WI38 (cell line): ENCODE measurements around the gene CFAP251.

Experiments
- H3K4me3 ChIP-seq: 2 replicates; pipeline ENCODE4 v1.5.1; 2011; ENCODE audit warnings: low read depth, mild to moderate bottlenecking, control low read depth, low read length
- TF ChIP-seq, protein P1 (sequence below): IDR thresholded peaks from 2 replicates; pipeline ENCODE4 v1.5.1; 2012; ENCODE audit warnings: low read depth, mild to moderate bottlenecking, control low read depth, low read length

CFAP251 gene

DNA sequence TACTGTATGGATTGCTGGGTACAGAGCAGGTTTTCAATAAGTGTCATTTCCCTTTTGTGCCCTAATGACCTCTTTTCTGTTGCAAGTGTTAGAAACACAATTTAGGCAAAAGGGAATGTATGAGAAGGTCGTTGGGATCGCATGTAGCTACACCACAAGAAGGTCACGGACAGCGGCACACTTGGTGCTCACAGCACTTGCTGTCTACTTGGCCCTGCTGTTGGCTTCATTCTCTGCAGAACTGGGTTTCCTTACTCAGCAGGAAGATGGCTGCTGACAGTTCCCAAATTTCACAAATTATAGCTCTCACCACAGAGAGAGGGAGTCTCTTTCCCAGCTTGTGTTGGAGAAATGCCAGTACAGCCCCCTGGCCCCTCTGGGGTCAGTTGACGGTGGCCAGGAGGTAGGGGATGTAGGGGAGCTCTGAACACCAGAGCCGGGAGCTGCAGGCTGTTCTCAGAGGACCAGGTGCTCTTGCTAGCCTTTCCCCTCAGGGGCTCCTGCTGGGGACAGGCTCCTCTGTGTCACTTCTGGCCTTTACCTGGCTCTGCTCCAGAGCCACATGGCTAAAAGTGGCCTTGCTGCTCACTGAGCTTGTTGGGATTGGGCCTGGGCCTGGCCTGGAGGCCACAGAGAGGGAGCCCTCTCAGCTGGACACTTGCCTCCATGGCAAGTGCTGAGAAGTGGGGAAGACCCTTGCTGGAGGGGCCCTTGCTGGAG lies 52.3 kb downstream of the CFAP251 start:
- TF ChIP-seq, protein P1, sequence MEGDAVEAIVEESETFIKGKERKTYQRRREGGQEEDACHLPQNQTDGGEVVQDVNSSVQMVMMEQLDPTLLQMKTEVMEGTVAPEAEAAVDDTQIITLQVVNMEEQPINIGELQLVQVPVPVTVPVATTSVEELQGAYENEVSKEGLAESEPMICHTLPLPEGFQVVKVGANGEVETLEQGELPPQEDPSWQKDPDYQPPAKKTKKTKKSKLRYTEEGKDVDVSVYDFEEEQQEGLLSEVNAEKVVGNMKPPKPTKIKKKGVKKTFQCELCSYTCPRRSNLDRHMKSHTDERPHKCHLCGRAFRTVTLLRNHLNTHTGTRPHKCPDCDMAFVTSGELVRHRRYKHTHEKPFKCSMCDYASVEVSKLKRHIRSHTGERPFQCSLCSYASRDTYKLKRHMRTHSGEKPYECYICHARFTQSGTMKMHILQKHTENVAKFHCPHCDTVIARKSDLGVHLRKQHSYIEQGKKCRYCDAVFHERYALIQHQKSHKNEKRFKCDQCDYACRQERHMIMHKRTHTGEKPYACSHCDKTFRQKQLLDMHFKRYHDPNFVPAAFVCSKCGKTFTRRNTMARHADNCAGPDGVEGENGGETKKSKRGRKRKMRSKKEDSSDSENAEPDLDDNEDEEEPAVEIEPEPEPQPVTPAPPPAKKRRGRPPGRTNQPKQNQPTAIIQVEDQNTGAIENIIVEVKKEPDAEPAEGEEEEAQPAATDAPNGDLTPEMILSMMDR = no peak
- no peak overlapping the region for H3K4me3 ChIP-seq

DNA sequence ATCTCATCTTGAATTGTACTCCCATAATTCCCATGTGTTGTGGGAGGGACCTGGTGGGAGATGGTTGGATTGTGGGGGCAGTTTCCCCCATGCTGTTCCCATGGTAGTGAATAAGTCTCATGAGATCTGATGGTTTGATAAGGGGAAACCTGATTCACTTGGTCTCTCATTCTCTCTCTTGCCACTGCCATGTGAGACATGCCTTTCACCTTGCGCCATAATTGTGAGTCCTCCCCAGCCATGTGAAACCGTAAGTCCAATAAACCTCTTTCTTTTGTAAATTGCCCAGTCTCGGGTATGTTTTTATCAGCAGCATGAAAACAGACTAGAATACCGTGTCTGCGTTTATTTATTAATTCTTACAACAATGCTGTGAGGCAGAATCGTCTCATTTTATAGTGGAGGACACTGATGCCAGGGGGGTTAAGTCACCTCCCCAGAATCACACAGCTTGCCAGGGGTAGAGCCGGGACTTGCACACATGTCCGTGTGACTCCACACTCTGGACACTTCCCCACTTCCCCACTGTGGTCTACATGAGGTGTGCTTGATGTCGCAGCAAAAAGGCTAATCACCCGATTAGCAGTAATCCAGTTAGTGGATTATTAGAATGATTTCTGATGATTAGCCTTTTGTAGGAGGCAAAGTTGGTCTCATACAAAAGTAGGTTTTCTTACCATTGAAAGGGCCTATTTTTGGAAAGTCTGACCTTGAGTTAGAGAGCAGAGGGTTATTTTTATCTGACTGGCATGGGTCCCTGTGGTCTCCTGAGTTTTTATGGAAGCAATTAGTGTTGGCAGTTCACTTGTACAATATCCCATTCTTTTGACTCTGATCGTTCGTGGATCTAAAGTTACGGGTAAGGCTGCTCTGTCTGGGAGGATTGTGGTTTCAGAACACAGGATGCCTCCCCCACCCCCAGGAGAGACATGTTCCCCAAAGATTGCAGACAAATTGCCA lies 55.9 kb downstream of the CFAP251 start:
- H3K4me3 ChIP-seq = no peak overlapping the region
- TF ChIP-seq, protein P1 = no peak

DNA sequence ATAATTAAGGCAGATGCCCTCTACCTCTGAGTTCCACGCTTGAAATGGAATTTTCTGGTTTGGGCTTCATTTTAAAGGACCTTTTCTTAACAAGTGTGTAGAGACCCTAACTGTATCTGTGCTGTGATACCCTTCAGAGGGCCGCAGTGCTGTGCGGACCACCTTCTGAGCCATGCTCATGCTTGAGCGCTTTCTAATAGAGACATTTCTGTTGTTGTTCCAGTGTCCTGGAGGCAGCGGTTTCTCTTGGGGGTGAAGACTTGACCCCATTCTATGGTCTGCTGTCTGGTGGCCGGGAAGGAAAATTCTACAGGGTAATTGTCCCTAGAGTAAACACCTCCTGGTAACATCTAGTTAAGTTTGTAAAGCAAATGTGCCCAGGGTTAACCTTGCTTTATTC lies 56.6 kb downstream of the CFAP251 start:
- H3K4me3 ChIP-seq = no peak overlapping the region
- TF ChIP-seq, protein P1 = no peak

DNA sequence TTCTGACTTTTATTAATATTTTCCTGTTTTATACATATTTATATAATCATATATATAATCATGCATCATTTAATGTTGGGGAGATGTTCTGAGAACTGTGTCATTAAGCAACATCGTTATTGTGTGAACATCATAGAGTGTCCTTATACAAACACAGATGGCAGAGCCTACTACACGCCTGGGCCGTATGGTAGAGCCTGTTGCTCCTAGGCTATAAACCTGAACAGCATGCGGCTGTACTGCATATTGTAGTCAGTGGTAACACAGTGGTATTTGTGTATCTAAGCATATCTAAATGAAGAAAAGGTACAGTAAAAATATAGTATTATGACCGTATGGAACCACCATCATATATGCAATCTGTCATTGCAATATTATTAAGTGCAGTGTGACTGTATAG lies 58.6 kb downstream of the CFAP251 start:
- TF ChIP-seq, protein P1 = no peak
- H3K4me3 ChIP-seq = no peak overlapping the region

DNA sequence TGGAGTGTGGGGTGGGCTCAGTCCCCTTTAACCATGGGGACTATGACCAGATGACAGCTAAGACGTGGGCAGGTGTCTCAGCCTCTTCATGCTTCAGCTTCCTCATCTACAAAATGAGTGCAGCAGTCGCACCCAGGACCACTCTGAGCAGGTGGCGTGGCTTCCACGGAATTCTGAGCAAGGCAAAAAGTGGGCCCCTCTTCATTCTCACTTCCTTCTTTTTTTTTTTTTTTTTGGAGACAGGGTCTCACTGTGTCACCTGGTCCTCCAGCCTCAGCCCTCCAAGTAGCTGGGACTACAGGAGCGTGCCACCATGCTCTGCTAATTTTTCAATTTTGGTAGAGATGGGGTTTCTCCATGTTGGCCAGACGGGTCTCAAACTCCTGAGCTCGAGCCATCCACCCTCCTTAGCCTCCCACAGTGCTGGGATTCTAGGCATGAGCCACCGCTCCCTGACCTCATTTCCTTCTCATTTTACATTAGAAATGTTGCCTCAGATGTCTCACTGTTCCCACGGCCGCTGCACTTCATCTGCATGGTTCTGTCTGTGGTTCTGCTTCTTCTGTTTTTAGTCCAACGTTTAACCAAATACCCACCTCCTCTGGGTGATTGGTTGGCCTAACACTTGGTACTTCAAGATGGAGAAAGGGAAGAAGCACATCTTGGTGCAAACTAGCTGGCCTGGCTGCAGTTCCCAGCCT lies 61.9 kb downstream of the CFAP251 start:
- no peak overlapping the region for H3K4me3 ChIP-seq
- TF ChIP-seq, protein P1 = no peak

DNA sequence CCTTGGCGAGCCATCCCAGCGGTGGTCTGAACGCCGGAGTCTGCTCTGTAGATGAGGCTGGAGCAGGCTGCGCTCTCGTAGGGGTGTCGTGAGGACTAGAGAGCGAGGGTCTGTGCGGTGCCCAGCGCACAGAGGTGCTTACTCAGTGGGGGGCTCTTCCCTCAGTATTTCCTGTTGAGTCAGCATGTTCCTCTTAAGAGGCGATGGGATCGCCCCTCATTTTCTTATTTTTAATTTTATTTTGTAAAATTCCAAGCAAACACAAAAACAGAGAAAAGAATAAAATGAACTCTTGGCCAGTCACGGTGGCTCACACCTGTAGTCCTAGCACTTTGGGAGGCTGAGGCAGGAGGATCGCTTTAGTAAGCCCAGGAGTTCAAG lies 62.5 kb downstream of the CFAP251 start:
- no peak overlapping the region for H3K4me3 ChIP-seq
- TF ChIP-seq, protein P1 = no peak
